NCI-H1694 (cell line): ENCODE results near the gene UBAP1L.
A peak's percentile ranks its signal among the peaks of the same experiment; 100 is the strongest.
"Not testable (repeated sequence)": the region's sequence is repeated elsewhere in the genome, so short reads cannot be mapped to it uniquely, and the experiment has no call there.

ENCODE experiments used
- DNase-seq: peaks from one replicate; lab custom pipeline; 2025; lab: John Stamatoyannopoulos, UW

Gene UBAP1L

DNA sequence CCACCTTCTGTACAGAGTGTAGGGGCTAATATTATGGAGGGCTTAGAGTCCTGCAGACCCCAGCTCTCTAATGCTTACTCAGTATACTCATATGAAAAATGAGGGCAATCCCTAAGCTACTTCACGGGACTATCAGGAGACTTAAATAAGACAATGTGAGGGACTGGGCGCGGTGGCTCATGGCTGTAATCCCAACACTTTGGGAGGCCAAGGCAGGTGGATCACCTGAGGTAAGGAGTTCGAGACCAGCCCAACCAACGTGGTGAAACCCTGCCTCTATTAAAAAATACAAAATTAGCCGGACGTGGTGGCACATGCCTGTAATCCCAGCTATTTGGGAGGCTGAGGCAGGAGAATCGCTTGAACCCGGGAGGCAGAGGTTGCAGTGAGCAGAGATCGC lies 15.2 kb downstream of the UBAP1L start:
- DNase-seq, result not testable (repeated sequence)

DNA sequence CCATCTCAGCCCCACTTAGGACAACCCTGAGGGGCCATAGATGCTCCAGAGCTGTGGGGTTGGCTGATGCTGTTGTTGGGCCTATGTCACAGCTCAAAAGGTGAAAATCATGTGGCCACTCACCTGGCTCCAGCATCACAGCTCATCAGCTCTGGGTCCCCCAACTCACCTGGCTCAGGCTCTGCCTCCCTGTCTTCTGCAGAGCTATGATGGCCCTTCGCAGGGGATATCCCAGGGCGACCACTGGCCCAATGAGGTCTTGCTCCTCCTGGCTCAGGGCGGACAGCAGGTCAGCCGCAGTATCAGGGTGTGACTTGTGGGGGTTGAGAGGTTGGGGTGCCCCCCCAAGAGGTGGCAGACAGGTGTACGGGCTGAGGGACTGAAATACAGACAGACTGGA lies 15.7 kb downstream of the UBAP1L start:
- no peak for DNase-seq

DNA sequence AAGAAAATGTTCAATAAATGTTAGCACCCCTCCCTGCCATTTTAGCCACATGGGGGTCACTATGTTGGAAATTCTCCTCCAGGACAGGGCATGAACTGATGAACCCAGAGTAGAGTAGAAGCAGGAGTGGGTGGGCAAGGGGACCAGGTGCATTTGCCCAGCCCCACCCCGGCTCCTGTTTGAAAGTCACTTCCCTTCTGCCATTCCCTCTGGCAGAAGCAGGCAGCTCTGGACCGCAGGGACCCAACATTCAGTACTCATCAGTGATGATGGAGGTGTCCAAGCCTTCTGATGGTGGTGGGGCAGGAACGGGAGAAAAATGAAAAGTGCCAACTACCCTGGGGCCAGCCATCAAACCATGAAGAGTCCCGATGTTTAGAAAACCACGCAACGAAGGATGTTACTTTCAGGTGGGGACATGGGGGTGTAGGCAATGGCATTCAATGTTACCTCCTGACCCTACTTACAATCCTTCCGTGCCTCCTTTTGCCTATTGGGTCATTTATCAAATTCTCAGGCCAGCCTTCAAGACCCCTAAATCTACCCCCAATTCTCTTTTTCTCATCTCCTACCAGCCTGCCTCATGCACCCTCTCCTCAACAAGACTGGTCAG lies 17.2 kb downstream of the UBAP1L start:
- DNase-seq, result no peak

DNA sequence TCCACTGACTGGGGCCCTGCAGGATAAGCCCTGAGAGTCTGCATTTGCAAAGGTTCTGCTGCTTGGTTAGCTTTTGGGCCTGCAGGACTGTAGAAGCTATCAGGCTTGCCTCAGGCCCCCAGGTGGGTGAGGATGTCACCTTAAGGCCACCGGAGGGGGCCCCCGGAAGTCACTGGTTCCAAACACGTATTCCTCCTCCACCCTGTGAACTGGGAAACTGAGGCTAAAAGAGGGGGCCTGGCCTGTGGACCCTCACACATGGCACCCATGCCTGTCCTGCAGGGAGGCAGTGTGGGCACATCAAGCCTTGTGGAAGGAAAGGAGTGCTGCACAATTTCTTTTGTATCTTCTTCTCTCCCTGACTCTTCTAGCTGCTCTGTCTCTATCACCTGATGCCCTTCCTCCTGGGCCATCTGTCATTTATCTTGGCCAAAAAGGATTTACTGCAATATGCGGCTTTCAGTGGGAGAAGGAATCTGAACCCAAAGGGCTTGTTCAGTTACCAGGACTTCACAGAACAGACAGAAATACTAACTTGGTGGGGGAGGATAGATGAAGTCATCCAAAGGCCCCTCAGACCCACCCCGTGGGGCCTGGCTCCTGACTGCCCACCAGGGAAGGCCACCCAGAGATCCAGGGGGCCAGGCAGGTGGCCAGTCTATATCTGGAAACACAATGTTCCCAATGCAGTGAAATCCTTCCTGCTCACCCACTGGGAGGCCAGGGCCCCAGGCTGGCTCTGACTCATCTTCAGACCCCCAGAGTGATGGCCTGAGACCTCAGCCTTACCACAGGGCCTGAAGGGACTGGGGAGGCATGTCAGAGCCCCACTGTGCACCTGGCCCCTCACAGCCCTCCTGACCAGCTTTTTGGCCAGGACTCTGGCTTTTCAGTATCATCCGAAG lies 18.3 kb downstream of the UBAP1L start:
- DNase-seq, result no peak

DNA sequence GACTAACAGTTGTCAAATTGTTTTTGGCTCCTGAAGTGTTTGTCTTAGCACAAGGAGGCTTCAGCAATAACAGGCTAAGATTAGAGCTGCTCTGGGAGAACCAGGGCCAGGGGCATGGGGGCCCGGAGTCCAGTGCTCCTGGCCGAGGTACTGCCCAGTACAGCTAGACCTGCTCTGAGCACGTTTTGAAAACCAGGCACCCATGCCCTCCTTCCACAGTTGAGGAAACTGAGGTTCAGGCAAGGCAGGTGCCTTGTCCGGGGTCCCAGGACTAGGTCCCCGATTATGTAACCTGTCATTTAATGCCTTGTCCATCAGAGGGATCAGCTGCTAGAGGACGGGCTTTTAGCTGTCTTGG lies 19.3 kb downstream of the UBAP1L start:
- DNase-seq, result no peak

DNA sequence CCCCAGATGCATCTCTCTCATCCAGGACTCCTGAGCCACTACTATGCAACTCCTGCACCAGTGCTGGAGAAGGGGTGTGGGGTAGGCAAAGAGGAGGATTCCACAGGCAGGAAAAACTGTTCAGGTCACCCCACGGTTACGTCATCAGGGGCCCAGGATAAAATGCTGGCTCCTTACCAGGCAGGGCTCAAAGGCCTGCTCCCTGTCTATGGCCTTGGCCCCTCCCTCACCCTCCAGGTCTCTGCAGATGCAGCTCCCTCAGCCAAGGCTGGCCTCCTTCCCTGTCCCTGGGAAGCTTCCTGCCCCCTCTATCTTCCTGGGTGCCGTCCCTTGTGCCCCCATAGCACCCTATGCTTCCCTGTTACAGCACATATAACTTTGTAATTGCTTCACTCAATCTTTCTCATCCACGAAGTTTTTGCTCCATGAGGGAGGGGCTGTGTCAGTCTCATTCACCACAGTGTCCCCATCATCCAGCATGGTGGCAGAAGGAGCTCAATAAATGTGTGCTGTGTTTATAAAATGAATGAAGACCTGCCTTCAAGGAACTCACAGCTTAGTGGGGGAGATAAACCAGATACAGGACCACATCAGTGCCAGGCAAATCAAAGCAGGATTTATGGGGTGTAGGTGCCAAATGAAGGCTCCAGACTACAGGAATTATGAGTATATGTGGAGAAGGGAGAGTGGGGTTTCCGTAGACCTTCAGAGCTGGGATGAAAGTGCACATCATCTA lies 19.8 kb downstream of the UBAP1L start:
- DNase-seq, result no peak

DNA sequence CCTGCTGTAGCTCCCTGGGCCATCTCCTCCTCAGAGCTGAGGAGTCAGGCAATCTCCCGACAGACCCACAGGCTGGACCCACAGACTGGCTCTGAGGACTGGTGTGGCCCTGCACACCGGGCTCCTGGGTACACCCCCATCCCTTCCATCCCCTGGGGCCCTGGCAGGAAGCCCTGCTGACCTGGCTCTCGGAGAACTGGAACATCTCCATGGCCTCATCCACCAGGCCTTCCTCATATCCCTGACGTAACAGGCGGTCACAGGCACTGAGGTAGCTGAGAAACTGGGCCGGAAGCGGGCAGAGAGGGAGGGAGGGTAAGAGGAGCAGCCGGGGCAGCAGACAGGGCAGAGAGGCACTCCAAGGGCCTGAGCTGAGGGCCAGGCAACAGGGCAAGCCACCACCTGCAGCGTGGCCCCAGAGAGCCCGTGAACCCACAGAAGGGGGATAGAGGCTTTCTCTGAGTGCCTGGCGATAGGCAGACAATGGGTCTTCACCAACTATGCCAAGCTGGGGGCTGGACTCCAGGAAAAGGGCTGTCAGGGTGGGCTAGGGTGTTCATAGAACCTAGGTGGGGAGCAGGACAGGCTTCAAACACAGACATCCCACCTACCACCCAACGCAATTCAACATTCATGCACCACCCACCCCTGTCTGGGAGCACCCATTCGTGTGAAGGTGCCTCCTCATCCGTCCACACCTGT lies 20.6 kb downstream of the UBAP1L start:
- DNase-seq, result no peak

DNA sequence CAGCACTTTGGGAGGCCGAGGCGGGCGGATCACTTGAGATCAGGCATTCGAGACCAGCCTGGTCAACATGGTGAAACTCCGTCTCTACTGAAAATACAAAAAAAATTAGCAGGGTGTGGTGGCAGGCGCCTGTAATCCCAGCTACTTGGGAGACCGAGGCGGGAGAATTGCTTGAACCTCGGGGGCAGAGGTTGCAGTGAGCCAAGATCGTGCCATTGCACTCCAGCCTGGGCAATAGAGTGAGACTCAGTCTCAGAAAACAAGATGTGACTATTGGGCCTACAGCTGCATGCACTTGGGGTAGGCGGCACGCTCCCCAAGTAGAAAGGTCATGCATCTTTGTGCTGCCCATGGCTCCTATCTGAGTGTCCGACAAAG lies 21.2 kb downstream of the UBAP1L start:
- not testable (repeated sequence) for DNase-seq

DNA sequence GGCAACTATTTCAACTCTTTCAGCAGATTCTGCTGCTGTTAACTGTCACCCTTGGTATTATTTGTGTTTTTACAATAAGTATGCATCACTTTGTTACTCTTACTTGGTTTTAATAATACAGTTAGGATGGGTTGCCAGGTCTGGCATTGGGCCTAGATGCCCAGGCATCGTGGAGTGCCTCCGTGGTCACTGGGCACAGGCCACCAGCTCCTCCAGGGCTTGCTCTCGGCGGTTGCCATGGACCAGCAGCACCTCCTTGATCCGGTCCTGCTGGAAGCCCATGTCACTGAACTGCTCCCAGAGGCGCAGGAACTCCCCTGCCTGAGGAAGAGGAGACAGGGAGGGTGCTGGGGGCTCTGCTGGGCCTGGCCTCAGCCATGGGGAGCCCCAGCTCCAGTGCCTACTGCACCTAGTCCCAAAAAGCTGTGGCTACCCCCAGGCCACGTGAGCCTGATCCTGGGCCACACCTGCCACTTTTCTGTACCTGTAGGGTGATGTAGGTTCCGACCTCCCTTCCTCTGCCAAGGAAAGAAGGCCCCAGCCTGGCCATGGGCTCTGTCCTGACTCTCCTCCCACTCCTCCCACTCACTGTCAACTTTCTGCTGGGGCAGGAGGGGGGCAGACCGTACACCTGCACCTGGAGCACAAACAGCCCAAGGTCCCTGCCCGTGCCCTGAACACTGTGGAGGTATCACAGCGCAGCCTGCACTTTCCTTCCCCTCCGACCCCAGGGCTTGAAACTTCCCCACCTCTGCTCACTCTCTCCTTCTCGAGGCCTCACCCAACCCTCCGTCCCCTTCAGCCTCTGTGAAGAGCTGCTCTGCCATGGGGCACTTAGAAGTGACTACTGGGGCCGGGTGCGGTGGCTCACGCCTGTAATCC lies 21.8 kb downstream of the UBAP1L start:
- no peak for DNase-seq

DNA sequence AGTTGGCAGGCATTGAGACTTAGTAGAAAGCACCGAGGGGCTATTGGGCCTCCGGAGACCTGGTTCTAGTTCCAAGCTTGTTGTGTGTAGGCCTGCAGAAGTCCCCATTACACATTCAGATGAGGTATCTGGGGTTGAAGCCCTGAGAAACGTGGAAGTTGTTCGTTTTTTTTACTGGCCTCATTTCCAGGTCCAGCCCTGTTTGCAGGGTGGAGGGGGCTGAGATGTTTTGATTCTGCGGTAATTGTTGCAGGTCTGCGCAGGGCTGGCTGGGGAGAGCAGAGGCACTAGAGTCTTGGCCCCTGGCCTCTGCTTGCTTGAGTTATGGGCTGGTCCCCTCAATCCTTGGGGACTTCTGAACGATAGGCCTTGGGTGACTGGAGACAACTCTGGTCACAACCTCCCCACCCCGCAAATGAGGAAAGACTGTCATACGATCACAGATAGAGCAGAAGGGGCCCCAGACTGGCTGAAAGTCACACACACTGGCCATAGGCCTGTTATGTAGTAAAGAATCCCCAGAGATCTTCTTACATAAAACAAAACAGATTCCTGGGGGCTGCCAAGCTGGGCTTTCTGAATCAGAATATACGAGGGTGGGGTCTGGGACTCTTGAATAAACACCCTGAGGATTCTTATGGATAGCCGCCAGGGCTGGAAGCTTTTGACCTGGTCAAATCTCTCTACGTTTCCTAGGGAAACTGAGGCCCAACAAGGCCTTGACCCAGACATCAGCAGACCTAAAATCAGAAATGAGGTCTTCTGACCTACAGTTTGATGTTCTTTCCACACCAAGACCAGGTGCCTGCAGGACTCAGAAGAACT lies 22.8 kb downstream of the UBAP1L start:
- no peak for DNase-seq

DNA sequence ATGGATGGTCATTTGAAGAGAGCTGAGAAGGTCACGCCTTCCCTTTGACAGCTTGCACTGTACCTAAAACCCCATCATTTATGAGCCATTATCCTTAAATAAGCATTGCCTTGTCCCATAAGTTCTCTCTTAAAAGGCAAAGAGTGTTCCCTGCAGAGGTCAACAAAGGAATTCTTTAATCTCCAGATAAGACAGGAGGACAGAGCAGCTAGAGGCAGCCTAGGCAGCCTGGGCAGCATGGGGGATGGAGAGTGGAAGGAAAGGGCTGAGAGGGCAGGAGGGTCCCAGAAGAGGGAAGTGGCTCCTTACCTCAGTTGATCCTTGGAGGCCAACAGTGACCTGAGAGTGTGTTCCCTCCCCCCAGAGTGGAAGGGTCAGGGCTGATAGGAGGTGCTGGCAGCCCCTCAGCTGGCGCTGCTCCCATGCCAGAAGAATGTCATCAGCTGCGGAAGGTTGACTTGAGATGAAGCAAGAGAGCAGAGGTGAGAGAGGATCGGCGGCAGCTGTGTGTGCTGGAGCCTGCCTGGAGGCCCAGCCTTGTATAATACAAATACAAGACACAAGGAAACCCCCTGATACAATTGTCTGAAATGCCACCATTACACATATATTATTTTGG lies 25.7 kb downstream of the UBAP1L start:
- DNase-seq, result no peak

DNA sequence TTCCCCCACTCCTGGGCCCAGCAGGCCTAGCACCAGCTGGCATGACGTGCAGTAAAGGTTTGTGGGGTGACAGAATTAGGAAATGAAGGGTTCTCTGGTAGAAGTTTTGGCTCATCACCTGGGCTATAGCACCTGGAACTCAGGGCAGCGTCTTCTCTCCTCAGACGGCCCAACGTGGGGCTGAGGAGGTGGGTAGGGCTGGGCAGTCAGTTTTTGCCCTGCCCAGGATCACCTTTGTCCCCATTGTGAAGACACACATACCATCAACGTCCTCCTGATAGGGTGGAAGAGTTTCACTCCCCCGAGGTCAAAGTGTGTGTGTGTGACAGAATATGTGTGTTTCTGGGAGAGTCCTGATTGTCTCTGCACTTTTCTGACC lies 26.4 kb downstream of the UBAP1L start:
- DNase-seq, result no peak

DNA sequence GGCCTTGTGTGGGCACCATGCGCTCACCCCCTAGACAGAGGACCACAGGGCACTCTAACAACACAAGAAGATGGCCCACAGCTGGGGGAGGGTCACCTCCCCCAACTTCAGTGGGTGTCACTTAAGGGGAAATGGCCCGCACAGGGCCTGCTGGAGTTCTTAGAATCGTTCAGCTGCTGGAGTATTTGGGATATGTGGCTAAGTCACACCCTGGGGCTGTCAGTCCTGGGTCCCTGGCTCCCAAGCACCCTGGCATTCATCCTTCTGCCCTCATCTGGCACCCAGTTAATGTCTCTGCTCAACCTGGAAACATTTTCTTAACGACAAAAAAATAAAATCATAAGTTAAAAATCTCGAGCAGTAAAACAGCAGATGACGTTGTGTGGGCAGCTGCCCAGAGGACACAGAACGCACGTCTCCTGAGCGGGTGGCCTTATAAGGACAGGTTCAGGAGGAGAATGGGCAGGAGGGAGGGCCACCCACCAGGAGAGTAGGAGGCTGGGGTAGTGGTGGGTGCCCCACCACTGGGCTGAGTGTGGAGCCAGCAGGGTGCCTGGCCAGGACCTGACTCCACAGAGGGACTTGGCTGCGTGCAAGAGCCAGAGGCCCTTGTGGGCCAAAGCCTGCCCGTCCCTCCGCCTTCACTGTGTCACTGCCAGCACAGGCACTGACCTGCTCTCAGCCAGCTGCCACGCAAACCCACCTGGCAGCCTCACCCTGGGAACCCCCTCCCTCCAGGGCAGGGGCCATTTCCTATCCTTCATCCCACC lies 26.9 kb downstream of the UBAP1L start:
- DNase-seq, result no peak

DNA sequence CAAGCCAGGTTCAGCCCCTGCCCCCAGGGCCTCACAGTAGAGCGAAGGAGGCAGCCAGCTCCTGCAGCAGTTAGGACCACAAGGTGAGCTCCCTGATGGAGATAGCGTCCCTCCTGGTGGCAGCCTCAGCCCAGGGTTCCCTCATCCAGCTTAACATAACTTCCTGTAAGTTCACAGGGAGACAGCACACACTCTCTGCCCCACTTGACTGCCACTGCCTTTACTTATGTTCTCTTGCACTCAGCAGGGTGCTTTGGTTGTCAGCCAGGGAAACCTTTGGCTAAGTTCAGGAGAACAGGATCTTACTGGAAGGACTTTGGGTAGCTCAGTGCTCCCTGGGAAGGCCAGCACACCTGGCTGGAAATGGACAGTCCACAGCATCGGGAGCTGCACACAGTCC lies 27.6 kb downstream of the UBAP1L start:
- DNase-seq, result no peak

DNA sequence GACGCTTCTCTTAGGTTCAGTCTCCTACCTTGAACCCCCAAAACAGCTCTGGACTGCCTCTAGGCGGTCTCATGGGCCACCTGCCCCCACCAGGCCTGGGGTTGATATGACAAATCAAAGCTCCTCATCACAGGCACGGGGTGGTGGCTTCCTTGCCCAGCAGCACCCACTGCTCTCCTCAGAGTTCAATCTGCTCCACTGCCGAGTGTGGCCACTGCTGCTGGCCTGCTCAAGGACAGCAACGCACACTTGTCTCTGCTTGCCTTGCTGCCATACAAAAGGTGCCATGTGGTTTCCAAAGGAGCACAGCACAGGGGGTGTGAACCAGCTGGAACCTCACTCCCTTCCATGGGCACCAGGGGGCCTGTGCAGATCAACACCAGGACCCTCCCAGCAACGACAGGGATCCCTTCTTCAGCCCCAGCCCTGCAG lies 28.3 kb downstream of the UBAP1L start:
- DNase-seq, result peak; percentile 1

DNA sequence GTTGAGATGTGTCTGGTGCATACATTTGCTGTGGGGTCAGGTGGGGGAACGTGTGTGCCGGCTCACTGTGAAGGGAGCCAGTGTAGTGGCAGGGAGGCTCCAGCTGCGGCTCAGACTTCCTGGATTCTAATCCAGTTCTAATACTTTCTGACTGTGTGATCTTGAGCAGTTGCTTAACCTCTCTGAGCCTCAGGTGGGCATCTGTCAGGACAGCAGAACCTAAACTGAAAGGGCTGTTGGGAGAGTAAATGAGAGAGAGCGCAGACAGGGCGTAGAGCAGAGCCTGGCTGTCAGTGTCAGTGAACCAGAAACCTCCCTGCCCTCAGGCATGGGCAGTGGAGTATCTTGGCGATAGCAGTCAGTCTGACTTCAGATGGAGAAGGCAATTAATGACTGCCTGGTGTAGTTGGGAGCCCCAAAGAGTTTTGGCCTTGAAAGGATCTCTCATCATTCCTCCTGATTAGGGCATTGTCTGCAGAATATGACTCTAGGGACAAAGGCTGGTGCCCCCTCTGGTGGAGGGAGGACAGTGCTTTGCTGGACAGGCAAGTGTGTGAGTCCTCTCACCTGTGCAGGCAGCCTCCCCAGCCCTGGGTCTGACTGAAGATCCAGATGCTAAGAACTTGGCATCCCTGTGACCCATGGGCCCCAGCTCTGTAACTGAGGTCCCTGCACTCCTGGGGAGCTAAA lies 28.9 kb downstream of the UBAP1L start:
- DNase-seq, result no peak

DNA sequence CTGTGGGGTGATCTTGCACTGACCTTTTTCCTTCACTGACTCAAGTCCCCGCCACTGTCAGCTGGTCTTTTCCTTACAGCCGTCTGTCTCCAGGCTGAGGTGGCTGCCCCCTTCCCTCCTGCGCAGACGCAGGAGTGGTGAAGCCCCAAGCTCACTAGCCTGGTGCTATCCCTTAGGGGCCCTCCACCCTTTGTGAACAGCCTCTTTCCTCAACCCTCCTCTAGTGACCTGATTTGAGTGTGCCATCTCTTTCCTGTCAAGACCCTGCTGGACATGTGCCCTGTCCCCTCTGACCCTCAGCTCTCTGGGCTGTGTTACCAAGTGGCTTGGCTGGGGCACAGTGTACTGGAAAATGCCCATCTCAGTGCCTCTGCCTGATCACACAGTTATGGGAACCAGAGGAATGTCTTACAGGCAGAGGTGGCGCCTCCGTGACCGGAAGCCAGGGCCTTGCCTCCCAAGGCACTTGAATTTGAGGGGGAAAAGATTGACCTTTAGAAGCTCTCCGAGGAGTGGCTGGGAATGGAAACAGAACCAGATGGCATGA lies 29.7 kb downstream of the UBAP1L start:
- no peak for DNase-seq

DNA sequence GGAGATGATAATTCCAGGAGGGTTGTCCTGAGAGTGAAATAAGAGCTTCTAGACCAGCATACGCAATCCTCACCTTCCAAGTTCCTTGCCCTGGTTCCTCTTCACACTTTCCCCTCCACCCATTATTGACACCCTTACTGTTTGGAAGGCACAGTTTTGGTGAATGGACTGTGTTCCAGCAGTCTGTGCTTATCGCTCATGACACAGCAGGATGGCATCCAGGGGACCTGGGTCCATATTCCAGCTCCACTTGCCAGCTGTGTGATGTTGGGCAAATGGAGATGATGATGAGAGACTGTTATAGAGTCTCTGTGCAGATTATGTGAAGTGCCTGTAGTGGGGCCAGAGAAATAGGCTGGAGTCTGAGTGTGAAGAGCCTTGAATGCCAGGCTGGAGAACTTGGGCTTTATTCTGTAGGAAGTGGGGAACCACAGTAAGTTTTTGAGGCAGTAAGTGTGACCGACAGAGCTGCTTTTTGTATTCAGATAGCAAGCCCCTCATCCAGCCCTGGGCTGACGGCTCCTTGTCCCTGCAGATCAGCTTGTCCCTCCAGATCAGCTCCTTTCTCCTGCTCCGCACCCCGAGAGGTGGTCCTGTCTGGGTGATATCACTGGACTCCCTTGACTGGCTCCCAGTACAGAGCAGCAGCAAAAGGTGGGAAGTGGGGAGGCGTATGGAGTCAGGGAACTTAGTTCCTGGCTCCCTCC lies 30.3 kb downstream of the UBAP1L start:
- DNase-seq, result no peak
